Endodermal cell (in vitro differentiated cells): ENCODE results near the gene IL11RA. TPM values are rescaled to one million over a fixed set of nuclear protein-coding genes. Genes with fewer than 3 reads are reported as not detected.
A peak's percentile ranks its signal among the peaks of the same experiment; 100 is the strongest.

Source experiments
- DNase-seq: peaks from one replicate; pipeline ENCODE4 v3.0.0-alpha.2; 2017
- H3K27ac ChIP-seq: 2 replicates; pipeline ENCODE4 v1.5.1; 2013; ENCODE audit warnings: mild to moderate bottlenecking, low read depth, low read length, moderate library complexity
- H3K27me3 ChIP-seq: 2 replicates; pipeline ENCODE4 v1.6.1; 2013; ENCODE audit warnings: mild to moderate bottlenecking, low read length, moderate library complexity; ENCODE audit not compliant: insufficient read depth, control insufficient read depth, poor library complexity, severe bottlenecking
- H3K36me3 ChIP-seq: 2 replicates; pipeline ENCODE4 v1.7.0; 2013; ENCODE audit warnings: mild to moderate bottlenecking, low read length, moderate library complexity; ENCODE audit not compliant: control insufficient read depth, insufficient read depth
- H3K4me1 ChIP-seq: one replicate; pipeline ENCODE4 v1.7.0; 2013; ENCODE audit warnings: low read length; ENCODE audit not compliant: control insufficient read depth, insufficient read depth
- H3K4me3 ChIP-seq: 2 replicates; pipeline ENCODE4 v1.5.1; 2013; ENCODE audit warnings: mild to moderate bottlenecking, low read length, moderate library complexity
- H3K9ac ChIP-seq: 2 replicates; pipeline ENCODE4 v1.6.1; 2013; ENCODE audit warnings: mild to moderate bottlenecking, low read length, moderate library complexity; ENCODE audit not compliant: poor library complexity, severe bottlenecking; ENCODE audit errors: extremely low read depth
- H3K9me3 ChIP-seq: 2 replicates; pipeline ENCODE4 v1.6.1; 2013; ENCODE audit warnings: mild to moderate bottlenecking, low read length, moderate library complexity; ENCODE audit not compliant: control insufficient read depth
- H3K27ac Mint-ChIP-seq: 2 replicates; pipeline ENCODE4 v1.8.0; 2020; ENCODE audit warnings: mixed read lengths
- H3K27me3 Mint-ChIP-seq: 2 replicates; pipeline ENCODE4 v1.8.0; 2021; ENCODE audit warnings: mild to moderate bottlenecking, mixed read lengths; ENCODE audit not compliant: insufficient read depth
- H3K36me3 Mint-ChIP-seq: 2 replicates; pipeline ENCODE4 v1.8.0; 2020; ENCODE audit warnings: low read depth, mixed read lengths
- H3K4me1 Mint-ChIP-seq: 2 replicates; pipeline ENCODE4 v1.8.0; 2020; ENCODE audit warnings: mixed read lengths
- H3K4me3 Mint-ChIP-seq: 2 replicates; pipeline ENCODE4 v1.8.0; 2020; ENCODE audit warnings: mild to moderate bottlenecking, moderate library complexity, mixed read lengths
- H3K9me3 Mint-ChIP-seq: 2 replicates; pipeline ENCODE4 v1.8.0; 2020; ENCODE audit warnings: mild to moderate bottlenecking, mixed read lengths
- WGBS, 2 experiments: methylation state at CpG; one replicate each; pipeline versions ENCODE4 v1.1.5 to v1.1.7; 2013; ENCODE audit warnings: missing lambda C conversion rate in 2 of 2, mixed read lengths in 1 of 2; ENCODE audit not compliant: insufficient coverage in 1 of 2, insufficient read length in 1 of 2; 5-methylcytosine and 5-hydroxymethylcytosine counted together
- total RNA-seq, 2 donors: library from RNA; stranded (reverse); fragmentation: NEBNext Ultra II Directional in 1 of 2; extraction: Animal tissue kit (Norgen Biotek cat#: 25700) in 1 of 2; gene quantifications; 2 replicates in 1 of 2; 3 replicates in 1 of 2; pipeline ENCODE4 v1.2.1, GENCODE V29; 2021
- TF ChIP-seq, protein P1 (sequence below): fragments of 200-600 bp; sonication (generic); conservative IDR thresholded peaks from 2 replicates; pipeline ENCODE4 v1.5.0; 2021; ENCODE audit warnings: antibody characterized with exemption, mild to moderate bottlenecking

The IL11RA gene
- total RNA-seq, 2 donors from 2014 or later, result 6.9 to 12.7 TPM

GRCh38 chr9:34652602-34653000 is 616 bp downstream of the IL11RA start:
- Histone ChIP-seq H3K4me3 (peak overlapping the region; percentile 86), H3K27me3 (no peaks in the 10 kb centered on the region), H3K4me1 (peaks cover 23% of the 10 kb centered on the region), H3K9ac (no peak overlapping the region), H3K9me3 (no peaks in the 10 kb centered on the region), H3K36me3 (peaks cover 28% of the 10 kb centered on the region), H3K27ac (no peak overlapping the region)
- no peak for DNase-seq
- H3K27ac Mint-ChIP-seq, result peak overlapping the region; percentile 73
- peaks cover 3% of the 10 kb centered on the region for H3K27me3 Mint-ChIP-seq
- WGBS, 2 experiments, result 70 to 77% methylated on average over 3 to 5 of the region's 5 CpGs
- H3K4me3 Mint-ChIP-seq, result peak overlapping the region; percentile 66
- peaks cover 47% of the 10 kb centered on the region for H3K4me1 Mint-ChIP-seq
- TF ChIP-seq, protein P1, sequence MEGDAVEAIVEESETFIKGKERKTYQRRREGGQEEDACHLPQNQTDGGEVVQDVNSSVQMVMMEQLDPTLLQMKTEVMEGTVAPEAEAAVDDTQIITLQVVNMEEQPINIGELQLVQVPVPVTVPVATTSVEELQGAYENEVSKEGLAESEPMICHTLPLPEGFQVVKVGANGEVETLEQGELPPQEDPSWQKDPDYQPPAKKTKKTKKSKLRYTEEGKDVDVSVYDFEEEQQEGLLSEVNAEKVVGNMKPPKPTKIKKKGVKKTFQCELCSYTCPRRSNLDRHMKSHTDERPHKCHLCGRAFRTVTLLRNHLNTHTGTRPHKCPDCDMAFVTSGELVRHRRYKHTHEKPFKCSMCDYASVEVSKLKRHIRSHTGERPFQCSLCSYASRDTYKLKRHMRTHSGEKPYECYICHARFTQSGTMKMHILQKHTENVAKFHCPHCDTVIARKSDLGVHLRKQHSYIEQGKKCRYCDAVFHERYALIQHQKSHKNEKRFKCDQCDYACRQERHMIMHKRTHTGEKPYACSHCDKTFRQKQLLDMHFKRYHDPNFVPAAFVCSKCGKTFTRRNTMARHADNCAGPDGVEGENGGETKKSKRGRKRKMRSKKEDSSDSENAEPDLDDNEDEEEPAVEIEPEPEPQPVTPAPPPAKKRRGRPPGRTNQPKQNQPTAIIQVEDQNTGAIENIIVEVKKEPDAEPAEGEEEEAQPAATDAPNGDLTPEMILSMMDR, result no peak
- H3K9me3 Mint-ChIP-seq, result no peaks in the 10 kb centered on the region
- H3K36me3 Mint-ChIP-seq, result peaks cover 20% of the 10 kb centered on the region

DNA sequence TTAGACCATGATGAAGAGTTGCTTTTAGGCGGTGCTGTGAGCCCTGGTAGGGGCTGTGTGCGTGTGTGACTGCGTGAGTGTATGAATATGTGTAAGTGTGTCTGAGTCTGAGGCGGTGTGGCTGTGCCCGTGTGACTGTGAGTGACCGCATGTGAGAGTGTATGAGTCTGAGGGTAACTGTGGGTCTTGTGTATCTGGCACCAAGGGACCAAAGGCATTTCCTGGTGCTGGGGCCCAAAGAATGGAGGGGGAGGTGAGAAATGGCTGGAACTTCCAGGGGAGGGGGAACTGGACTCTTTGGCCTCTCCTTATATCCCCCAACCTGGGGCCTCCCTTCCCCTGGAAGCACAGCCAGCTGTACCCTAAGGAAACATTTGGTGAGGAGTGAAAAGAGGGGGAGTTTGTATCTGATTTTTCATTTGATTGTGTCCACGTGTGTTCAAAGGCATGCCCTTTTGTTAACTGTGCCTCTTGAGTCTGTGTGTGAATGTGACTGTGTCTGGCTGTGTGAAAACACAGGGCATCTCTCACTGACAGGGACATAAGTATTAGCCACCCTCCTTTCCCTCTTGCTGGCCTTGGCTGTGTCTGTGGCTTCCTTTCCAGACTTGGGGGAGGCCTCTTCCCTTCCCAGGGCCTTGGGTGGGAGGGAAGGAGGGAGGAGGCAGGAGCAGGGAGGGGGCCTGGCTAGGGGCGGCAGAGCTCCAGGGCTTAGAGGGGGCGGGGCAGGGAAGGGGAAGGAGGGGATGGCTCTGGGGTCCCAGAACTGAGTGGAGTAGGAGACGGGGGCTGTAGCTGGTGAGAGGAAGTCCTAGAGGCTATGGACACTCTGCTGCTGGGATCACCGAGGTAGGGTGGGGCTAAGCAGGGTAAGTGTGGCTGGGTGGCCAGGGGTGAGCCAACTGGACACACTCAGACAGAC is 1.4 kb downstream of the IL11RA start:
- no peaks in the 10 kb centered on the region for H3K27me3 ChIP-seq
- H3K9ac ChIP-seq, result no peak overlapping the region
- peaks cover 24% of the 10 kb centered on the region for H3K36me3 ChIP-seq
- no peak for DNase-seq
- H3K9me3 ChIP-seq, result no peaks in the 10 kb centered on the region
- H3K4me3 ChIP-seq, result no peak overlapping the region
- H3K27ac Mint-ChIP-seq, result peak overlapping the region; percentile 56
- H3K4me1 Mint-ChIP-seq, result peaks cover 42% of the 10 kb centered on the region
- peak overlapping the region; percentile 3 for H3K27ac ChIP-seq
- TF ChIP-seq, protein P1, result no peak
- H3K9me3 Mint-ChIP-seq, result no peaks in the 10 kb centered on the region
- H3K36me3 Mint-ChIP-seq, result peaks cover 17% of the 10 kb centered on the region
- peaks cover 3% of the 10 kb centered on the region for H3K27me3 Mint-ChIP-seq
- 56 to 79% methylated on average over 3 to 11 of the region's 11 CpGs for WGBS, 2 experiments
- no peak overlapping the region for H3K4me3 Mint-ChIP-seq
- peaks cover 15% of the 10 kb centered on the region for H3K4me1 ChIP-seq

DNA sequence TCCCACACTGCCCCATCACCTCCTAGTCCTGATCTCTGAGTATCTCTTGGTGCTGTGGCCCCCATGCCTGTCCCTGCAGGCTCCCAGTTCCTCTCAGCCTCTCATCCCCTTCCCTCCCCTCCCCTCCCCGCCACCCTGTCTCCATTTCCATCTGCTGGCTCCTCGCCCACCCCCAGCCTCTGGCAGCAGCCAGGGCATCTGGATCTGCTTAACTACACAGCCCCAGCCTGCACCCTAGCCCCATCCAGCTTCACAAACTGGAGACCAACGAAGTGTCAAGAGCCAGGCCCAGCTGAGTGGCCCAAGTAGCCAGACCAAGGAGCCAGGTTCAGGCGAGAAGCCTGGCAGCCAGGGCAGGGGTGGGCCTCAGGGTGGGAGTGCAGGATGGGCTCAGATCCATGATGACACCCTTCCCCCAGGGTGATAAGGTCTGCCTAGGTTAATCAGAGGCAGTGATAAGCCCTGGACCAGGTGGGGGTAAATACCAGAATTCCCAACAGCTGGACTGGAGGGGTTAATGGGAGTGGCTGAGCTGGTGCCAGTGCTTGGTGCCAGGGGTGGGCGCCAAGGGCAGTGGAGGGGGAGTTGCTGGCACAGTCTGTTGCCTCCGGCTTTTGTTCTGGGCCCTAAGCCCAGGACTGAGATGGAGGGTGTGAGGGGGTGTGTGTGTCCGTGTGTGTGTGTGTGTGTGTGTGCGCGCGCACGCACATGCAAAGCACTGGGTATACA is 2.5 kb downstream of the IL11RA start:
- TF ChIP-seq, protein P1, result no peak
- H3K9me3 ChIP-seq, result no peaks in the 10 kb centered on the region
- WGBS, 2 experiments, result 83 to 88% methylated on average over 2 to 10 of the region's 11 CpGs
- Mint-ChIP-seq H3K4me1 (peaks cover 42% of the 10 kb centered on the region), H3K9me3 (no peaks in the 10 kb centered on the region), H3K4me3 (no peak overlapping the region), H3K27ac (no peak overlapping the region), H3K27me3 (peaks cover 3% of the 10 kb centered on the region), H3K36me3 (peaks cover 6% of the 10 kb centered on the region)
- no peak overlapping the region for H3K27ac ChIP-seq
- no peak overlapping the region for H3K4me3 ChIP-seq
- H3K9ac ChIP-seq, result no peak overlapping the region
- DNase-seq, result no peak
- no peaks in the 10 kb centered on the region for H3K27me3 ChIP-seq
- H3K4me1 ChIP-seq, result peaks cover 15% of the 10 kb centered on the region
- peaks cover 13% of the 10 kb centered on the region for H3K36me3 ChIP-seq
